HepG2 (cell line): Measurements from ENCODE around the gene HTRA2. TPM values are rescaled to one million over a fixed set of nuclear protein-coding genes. Genes with fewer than 3 reads are reported as not detected.

Source experiments
- ASH2L ChIP-seq: fragments of 300-600, 200-600 bp; sonication (generic); IDR thresholded peaks from 2 replicates; pipeline ENCODE4 v1.7.0; 2017; ENCODE audit warnings: low read depth, mild to moderate bottlenecking, moderate library complexity, mixed read lengths, low read length; ENCODE audit not compliant: insufficient read length
- ATF7-NPFF ChIP-seq: sonication (generic); formaldehyde crosslinking; IDR thresholded peaks from 2 replicates; pipeline ENCODE4 v1.8.1; 2023; ENCODE audit warnings: mild to moderate bottlenecking, low read depth, missing genetic modification reagents, moderate library complexity
- FOXK1 ChIP-seq: sonication (generic); formaldehyde crosslinking; IDR thresholded peaks from 2 replicates; pipeline ENCODE4 v1.4.0; 2020; ENCODE audit warnings: low read depth, missing genetic modification reagents, borderline replicate concordance
- IRX3 ChIP-seq: sonication (generic); formaldehyde crosslinking; IDR thresholded peaks from 2 replicates; pipeline ENCODE4 v1.8.1; 2023; ENCODE audit warnings: mild to moderate bottlenecking, low read depth, missing genetic modification reagents, borderline replicate concordance
- KDM5B ChIP-seq: sonication (generic); formaldehyde crosslinking; IDR thresholded peaks from 2 replicates; pipeline ENCODE4 v1.4.0; 2020; ENCODE audit warnings: missing genetic modification reagents, mild to moderate bottlenecking, borderline replicate concordance
- KLF12 ChIP-seq: sonication (generic); formaldehyde crosslinking; IDR thresholded peaks from 2 replicates; pipeline ENCODE4 v1.4.0; 2020; ENCODE audit warnings: missing genetic modification reagents, borderline replicate concordance
- NAIF1 ChIP-seq: sonication (generic); formaldehyde crosslinking; IDR thresholded peaks from 2 replicates; pipeline ENCODE4 v1.5.0; 2020; ENCODE audit warnings: mild to moderate bottlenecking, missing genetic modification reagents, borderline replicate concordance
- RFXAP ChIP-seq: sonication (generic); formaldehyde crosslinking; IDR thresholded peaks from 2 replicates; pipeline ENCODE4 v1.4.0; 2020; ENCODE audit warnings: missing genetic modification reagents, borderline replicate concordance
- SNAI1 ChIP-seq: sonication (generic); formaldehyde crosslinking; IDR thresholded peaks from 2 replicates; pipeline ENCODE4 v1.5.0; 2020; ENCODE audit warnings: mild to moderate bottlenecking, missing genetic modification reagents, borderline replicate concordance
- SRSF9 ChIP-seq: fragments of 200-400 bp; formaldehyde crosslinking; IDR thresholded peaks from 2 replicates; pipeline ENCODE4 v1.6.1; 2018; ENCODE audit warnings: borderline replicate concordance, mild to moderate bottlenecking, low read depth, low read length; ENCODE audit not compliant: insufficient read depth, poor library complexity, severe bottlenecking
- ZNF460 ChIP-seq: sonication (generic); formaldehyde crosslinking; IDR thresholded peaks from 2 replicates; pipeline ENCODE4 v1.5.1; 2020; ENCODE audit warnings: missing genetic modification reagents, mild to moderate bottlenecking, borderline replicate concordance
- ZNF570 ChIP-seq: sonication (generic); formaldehyde crosslinking; IDR thresholded peaks from 2 replicates; pipeline ENCODE4 v1.4.0; 2020; ENCODE audit warnings: mild to moderate bottlenecking, missing genetic modification reagents, borderline replicate concordance
- ZNF816 ChIP-seq: sonication (generic); formaldehyde crosslinking; IDR thresholded peaks from 2 replicates; pipeline ENCODE4 v1.8.0; 2022; ENCODE audit warnings: missing genetic modification reagents, mild to moderate bottlenecking, borderline replicate concordance
- polyA plus RNA-seq, 8 experiments: library from polyadenylated mRNA; depleted of rRNA in 3 of 8; stranded (reverse) in 7 of 8; unstranded in 1 of 8; fragments of >200 nt; fragmentation: Illumina TruSeq in 4 of 8; extraction: Trizol in 4 of 8; gene quantifications; 2 replicates each; pipeline versions ENCODE4 v1.2.1 to v1.2.3, GENCODE V29; 2011 to 2016; ENCODE audit warnings: low read depth in 4 of 8, missing spikeins in 1 of 8, mixed read lengths in 1 of 8; ENCODE audit not compliant: insufficient read depth in 1 of 8
- total RNA-seq, 5 experiments: library from RNA; depleted of rRNA; stranded (reverse); fragments of >200 nt; fragmentation: Illumina TruSeq; extraction: Trizol; gene quantifications; 2 replicates each; pipeline ENCODE4 v1.2.3, GENCODE V29; 2016; ENCODE audit warnings: low read depth in 1 of 5
- TF ChIP-seq, protein P1 (sequence below): sonication (generic); formaldehyde crosslinking; IDR thresholded peaks from one replicate; pipeline ENCODE4 v1.5.1; 2020; ENCODE audit warnings: mild to moderate bottlenecking, missing genetic modification reagents; ENCODE audit errors: not compliant biosample characterization
- TF ChIP-seq, protein P2 (sequence below): sonication (generic); formaldehyde crosslinking; IDR thresholded peaks from 2 replicates; pipeline ENCODE4 v1.4.0; 2020; ENCODE audit warnings: missing genetic modification reagents, borderline replicate concordance

Gene HTRA2
- total and polyA plus RNA-seq, 2 of the 13 experiments (the other 11 are each of a cell fraction or from before 2014, with no cell fraction given) = 47.7 to 50.3 TPM

DNA sequence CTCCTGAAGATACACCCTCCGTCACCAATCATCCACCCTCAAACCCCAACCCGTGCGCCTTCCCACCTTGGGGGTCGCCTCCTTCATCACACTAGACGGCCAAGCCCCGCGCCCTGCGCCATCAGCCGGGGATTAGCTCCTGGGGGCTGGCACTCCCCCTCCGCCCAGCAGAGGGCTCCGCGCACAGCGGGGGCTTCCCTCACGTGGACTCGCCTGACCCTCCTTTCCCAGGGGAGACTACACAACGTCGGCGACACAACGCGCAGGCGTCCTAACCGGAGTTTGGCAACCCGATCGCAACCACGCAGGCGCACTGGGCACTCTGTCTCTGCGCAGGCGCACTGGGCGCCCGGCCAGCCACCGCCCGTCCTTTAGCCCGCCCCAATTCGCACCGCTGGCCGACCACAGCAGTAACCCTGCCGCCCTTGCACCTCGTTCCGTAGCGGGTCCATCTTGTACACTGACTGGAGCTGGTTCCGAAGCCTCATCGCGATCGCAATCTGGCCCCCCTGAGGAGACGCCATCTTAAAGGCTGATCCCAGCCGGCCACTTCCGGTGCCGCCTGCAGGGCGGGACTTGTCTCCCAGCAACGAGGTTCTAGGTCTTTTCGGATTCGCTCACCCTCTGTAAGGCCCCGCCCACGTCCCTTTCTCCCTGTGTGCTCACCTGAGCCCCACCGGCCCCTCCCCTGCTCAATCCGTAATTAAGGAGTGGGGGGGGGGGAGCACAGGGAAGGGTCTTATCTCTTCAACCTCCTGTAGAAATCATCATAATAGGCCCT, 22.4 kb upstream of the HTRA2 start, which contains the start of gene PCGF1 (continued):
- TF ChIP-seq, protein P1, sequence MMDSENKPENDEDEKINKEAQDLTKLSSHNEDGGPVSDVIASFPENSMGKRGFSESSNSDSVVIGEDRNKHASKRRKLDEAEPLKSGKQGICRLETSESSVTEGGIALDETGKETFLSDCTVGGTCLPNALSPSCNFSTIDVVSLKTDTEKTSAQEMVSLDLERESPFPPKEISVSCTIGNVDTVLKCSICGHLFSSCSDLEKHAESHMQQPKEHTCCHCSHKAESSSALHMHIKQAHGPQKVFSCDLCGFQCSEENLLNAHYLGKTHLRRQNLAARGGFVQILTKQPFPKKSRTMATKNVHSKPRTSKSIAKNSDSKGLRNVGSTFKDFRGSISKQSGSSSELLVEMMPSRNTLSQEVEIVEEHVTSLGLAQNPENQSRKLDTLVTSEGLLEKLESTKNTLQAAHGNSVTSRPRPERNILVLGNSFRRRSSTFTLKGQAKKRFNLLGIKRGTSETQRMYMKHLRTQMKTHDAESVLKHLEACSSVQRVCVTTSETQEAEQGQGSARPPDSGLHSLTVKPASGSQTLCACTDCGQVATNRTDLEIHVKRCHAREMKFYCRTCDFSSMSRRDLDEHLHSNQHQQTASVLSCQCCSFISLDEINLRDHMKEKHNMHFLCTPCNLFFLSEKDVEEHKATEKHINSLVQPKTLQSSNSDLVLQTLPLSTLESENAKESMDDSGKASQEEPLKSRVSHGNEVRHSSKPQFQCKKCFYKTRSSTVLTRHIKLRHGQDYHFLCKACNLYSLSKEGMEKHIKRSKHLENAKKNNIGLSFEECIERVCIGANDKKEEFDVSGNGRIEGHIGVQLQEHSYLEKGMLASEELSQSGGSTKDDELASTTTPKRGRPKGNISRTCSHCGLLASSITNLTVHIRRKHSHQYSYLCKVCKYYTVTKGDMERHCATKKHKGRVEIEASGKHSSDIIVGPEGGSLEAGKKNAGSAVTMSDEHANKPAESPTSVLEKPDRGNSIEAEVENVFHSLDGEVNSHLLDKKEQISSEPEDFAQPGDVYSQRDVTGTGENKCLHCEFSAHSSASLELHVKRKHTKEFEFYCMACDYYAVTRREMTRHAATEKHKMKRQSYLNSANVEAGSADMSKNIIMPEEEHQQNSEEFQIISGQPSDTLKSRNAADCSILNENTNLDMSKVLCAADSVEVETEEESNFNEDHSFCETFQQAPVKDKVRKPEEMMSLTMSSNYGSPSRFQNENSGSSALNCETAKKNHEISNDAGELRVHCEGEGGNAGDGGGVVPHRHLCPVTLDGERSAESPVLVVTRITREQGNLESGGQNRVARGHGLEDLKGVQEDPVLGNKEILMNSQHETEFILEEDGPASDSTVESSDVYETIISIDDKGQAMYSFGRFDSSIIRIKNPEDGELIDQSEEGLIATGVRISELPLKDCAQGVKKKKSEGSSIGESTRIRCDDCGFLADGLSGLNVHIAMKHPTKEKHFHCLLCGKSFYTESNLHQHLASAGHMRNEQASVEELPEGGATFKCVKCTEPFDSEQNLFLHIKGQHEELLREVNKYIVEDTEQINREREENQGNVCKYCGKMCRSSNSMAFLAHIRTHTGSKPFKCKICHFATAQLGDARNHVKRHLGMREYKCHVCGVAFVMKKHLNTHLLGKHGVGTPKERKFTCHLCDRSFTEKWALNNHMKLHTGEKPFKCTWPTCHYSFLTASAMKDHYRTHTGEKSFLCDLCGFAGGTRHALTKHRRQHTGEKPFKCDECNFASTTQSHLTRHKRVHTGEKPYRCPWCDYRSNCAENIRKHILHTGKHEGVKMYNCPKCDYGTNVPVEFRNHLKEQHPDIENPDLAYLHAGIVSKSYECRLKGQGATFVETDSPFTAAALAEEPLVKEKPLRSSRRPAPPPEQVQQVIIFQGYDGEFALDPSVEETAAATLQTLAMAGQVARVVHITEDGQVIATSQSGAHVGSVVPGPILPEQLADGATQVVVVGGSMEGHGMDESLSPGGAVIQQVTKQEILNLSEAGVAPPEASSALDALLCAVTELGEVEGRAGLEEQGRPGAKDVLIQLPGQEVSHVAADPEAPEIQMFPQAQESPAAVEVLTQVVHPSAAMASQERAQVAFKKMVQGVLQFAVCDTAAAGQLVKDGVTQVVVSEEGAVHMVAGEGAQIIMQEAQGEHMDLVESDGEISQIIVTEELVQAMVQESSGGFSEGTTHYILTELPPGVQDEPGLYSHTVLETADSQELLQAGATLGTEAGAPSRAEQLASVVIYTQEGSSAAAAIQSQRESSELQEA (CRISPR knock-in tag) = peak; percentile 9
- TF ChIP-seq ATF7-NPFF (CRISPR knock-in tag) = peak; percentile 91
- peak; percentile 83; the same call in 1 of the 2 replicates for TF ChIP-seq KLF12 (CRISPR knock-in tag)
- TF ChIP-seq KDM5B (CRISPR knock-in tag) = peak; percentile 77; the same call in 1 of the 2 replicates
- TF ChIP-seq ZNF570 (CRISPR knock-in tag) = no peak
- TF ChIP-seq, protein P2, sequence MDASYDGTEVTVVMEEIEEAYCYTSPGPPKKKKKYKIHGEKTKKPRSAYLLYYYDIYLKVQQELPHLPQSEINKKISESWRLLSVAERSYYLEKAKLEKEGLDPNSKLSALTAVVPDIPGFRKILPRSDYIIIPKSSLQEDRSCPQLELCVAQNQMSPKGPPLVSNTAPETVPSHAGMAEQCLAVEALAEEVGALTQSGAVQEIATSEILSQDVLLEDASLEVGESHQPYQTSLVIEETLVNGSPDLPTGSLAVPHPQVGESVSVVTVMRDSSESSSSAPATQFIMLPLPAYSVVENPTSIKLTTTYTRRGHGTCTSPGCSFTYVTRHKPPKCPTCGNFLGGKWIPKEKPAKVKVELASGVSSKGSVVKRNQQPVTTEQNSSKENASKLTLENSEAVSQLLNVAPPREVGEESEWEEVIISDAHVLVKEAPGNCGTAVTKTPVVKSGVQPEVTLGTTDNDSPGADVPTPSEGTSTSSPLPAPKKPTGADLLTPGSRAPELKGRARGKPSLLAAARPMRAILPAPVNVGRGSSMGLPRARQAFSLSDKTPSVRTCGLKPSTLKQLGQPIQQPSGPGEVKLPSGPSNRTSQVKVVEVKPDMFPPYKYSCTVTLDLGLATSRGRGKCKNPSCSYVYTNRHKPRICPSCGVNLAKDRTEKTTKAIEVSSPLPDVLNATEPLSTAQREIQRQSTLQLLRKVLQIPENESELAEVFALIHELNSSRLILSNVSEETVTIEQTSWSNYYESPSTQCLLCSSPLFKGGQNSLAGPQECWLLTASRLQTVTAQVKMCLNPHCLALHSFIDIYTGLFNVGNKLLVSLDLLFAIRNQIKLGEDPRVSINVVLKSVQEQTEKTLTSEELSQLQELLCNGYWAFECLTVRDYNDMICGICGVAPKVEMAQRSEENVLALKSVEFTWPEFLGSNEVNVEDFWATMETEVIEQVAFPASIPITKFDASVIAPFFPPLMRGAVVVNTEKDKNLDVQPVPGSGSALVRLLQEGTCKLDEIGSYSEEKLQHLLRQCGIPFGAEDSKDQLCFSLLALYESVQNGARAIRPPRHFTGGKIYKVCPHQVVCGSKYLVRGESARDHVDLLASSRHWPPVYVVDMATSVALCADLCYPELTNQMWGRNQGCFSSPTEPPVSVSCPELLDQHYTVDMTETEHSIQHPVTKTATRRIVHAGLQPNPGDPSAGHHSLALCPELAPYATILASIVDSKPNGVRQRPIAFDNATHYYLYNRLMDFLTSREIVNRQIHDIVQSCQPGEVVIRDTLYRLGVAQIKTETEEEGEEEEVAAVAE (CRISPR knock-in tag) = peak; percentile 44
- peak; percentile 95 for TF ChIP-seq RFXAP
- no peak for TF ChIP-seq IRX3 (CRISPR knock-in tag)
- 0 out of 2 replicates have a peak, but pooled peaks have one; percentile 0 for TF ChIP-seq SNAI1 (CRISPR knock-in tag)
- TF ChIP-seq ASH2L = peak; percentile 97
- TF ChIP-seq ZNF460 (CRISPR knock-in tag) = no peak
- no peak for TF ChIP-seq ZNF816 (CRISPR knock-in tag)
- no peak for TF ChIP-seq SRSF9
- peak; percentile 14; the same call in 1 of the 2 replicates for TF ChIP-seq NAIF1 (CRISPR knock-in tag)
- peak; percentile 87 for TF ChIP-seq FOXK1 (CRISPR knock-in tag)
